ENCODE data around the gene CTBP2. TPM values are rescaled to one million over a fixed set of nuclear protein-coding genes. Genes with fewer than 3 reads are reported as not detected.

CTBP2 gene
- polyA plus RNA-seq, 1 donor (not counting 4 experiments of a cell fraction or from before 2014, with no cell fraction given), result 76.0 TPM

GRCh38 chr10:124956764-124957163, 203.6 kb downstream of the CTBP2 start:
- dilution Hi-C loops (cut with MboI; ENCODE audit: extremely low pct_ligation_motif_present, low sequenced_read_pairs), result no loop called here
- Histone ChIP-seq H3K4me1 (ENCODE audit: control insufficient read depth, extremely low read depth, insufficient read depth, low read length) (no peaks in the 10 kb centered on the region), H3K79me2 (ENCODE audit: control insufficient read depth, insufficient read depth, low read length) (peaks cover 46% of the 10 kb centered on the region), H2AFZ (ENCODE audit: control insufficient read depth, low read length) (no peak overlapping the region), H3K9ac (ENCODE audit: control insufficient read depth, extremely low read depth, insufficient read depth, low read length) (no peak overlapping the region), H3K9me3 (ENCODE audit: control insufficient read depth, low read depth, low read length) (no peaks in the 10 kb centered on the region), H3K9me1 (ENCODE audit: control insufficient read depth, extremely low read depth, insufficient read depth, low read length) (peaks cover 3% of the 10 kb centered on the region), H3K36me3 (ENCODE audit: control insufficient read depth in 2 of 2, extremely low read depth in 1 of 2, insufficient read depth in 2 of 2, low read length in 2 of 2) (peaks cover 0 to 3% of the 10 kb centered on the region in 2 experiments), H4K20me1 (ENCODE audit: control insufficient read depth, extremely low read depth, insufficient read depth, low read length) (peaks cover 2% of the 10 kb centered on the region), H3K27me3 (ENCODE audit: control insufficient read depth, extremely low read depth, insufficient read depth, low read length) (no peaks in the 10 kb centered on the region), H3K4me3 (ENCODE audit: control insufficient read depth in 2 of 3, extremely low read depth in 1 of 3, insufficient read depth in 2 of 3, low read depth in 1 of 3, low read length in 3 of 3) (no peak overlapping the region), H3K27ac (ENCODE audit: control insufficient read depth, insufficient read depth, low read length) (no peak overlapping the region), H3K4me2 (ENCODE audit: control insufficient read depth, extremely low read depth, insufficient read depth, low read depth, low read length) (no peak overlapping the region)
- no peak for FAIRE-seq
- no peak for DNase-seq (ENCODE audit: low read depth, low spot score)
- no peak for TF ChIP-seq CTCF (optimal IDR thresholded peaks at IDR 0.05 in 1 of 3, IDR thresholded peaks at IDR 0.05 in 1 of 3, conservative IDR thresholded peaks at IDR 0.05 in 1 of 3; ENCODE audit: extremely low read depth in 1 of 3, insufficient read depth in 2 of 3, low read length in 3 of 3)
- TF ChIP-seq EZH2 (IDR thresholded peaks at IDR 0.05; ENCODE audit: low read length), result no peak

DNA sequence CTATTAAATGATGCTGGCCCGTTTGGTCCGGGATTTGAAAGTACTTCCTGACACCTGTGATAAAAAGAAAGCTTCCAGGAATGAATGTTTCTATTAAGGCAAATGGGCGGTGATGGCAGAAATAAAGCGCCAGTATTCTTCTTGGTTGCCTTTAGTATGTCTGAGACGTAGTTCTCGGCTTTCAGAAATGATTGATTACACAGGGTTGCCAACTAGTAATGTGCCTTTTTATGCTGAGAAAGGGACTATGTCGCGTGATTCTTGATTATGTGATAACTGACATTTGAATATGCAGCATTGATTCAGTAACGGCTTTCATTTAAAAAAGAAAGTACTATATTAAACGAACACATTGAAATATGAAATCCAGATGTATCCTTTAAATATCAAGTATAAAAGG, 204.5 kb downstream of the CTBP2 start:
- Histone ChIP-seq H4K20me1 (ENCODE audit: control insufficient read depth, extremely low read depth, insufficient read depth, low read length) (peaks cover 2% of the 10 kb centered on the region), H2AFZ (ENCODE audit: control insufficient read depth, low read length) (no peak overlapping the region), H3K4me3 (ENCODE audit: control insufficient read depth in 2 of 3, extremely low read depth in 1 of 3, insufficient read depth in 2 of 3, low read depth in 1 of 3, low read length in 3 of 3) (no peak overlapping the region), H3K79me2 (ENCODE audit: control insufficient read depth, insufficient read depth, low read length) (peaks cover 43% of the 10 kb centered on the region), H3K9me1 (ENCODE audit: control insufficient read depth, extremely low read depth, insufficient read depth, low read length) (peaks cover 3% of the 10 kb centered on the region), H3K9me3 (ENCODE audit: control insufficient read depth, low read depth, low read length) (no peaks in the 10 kb centered on the region), H3K9ac (ENCODE audit: control insufficient read depth, extremely low read depth, insufficient read depth, low read length) (no peak overlapping the region), H3K27ac (ENCODE audit: control insufficient read depth, insufficient read depth, low read length) (no peak overlapping the region), H3K36me3 (ENCODE audit: control insufficient read depth in 2 of 2, extremely low read depth in 1 of 2, insufficient read depth in 2 of 2, low read length in 2 of 2) (peaks cover 0 to 3% of the 10 kb centered on the region in 2 experiments), H3K27me3 (ENCODE audit: control insufficient read depth, extremely low read depth, insufficient read depth, low read length) (no peaks in the 10 kb centered on the region), H3K4me2 (ENCODE audit: control insufficient read depth, extremely low read depth, insufficient read depth, low read depth, low read length) (no peak overlapping the region), H3K4me1 (ENCODE audit: control insufficient read depth, extremely low read depth, insufficient read depth, low read length) (no peaks in the 10 kb centered on the region)
- no peak for DNase-seq (ENCODE audit: low read depth, low spot score)
- TF ChIP-seq CTCF (optimal IDR thresholded peaks at IDR 0.05 in 1 of 3, IDR thresholded peaks at IDR 0.05 in 1 of 3, conservative IDR thresholded peaks at IDR 0.05 in 1 of 3; ENCODE audit: extremely low read depth in 1 of 3, insufficient read depth in 2 of 3, low read length in 3 of 3) (no peak), EZH2 (IDR thresholded peaks at IDR 0.05; ENCODE audit: low read length) (no peak)
- dilution Hi-C loops (cut with MboI; ENCODE audit: extremely low pct_ligation_motif_present, low sequenced_read_pairs), result no loop called here
- FAIRE-seq, result no peak

Measured in keratinocyte (primary cell).